ENCODE results near the gene WDR54. TPM values are rescaled to one million over a fixed set of nuclear protein-coding genes. Genes with fewer than 3 reads are reported as not detected.

Gene WDR54
- total and polyA plus RNA-seq, 2 donors (not counting 3 experiments of a cell fraction or from before 2014, with no cell fraction given) = 21.7 to 46.3 TPM

DNA sequence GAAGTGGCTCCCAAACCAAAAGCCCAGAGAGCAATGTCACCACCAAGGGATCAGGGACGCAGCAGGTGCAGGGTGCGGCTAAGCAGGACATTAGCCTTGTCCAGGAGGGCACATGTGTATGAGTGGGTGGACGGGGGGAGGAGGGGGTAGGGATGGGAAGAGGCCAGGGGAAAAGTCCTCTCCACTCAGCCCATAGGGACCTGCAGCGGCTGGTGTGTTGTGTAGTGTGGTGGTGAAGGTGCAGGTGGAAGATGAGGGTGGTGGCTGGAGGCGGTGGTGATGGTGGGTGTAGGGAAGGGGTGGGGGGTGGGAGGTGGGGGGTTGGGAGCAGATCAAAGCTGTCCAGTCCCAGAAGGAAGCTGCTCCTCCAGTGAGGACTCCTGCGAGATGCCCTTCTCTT lies 3.8 kb upstream of the WDR54 start:
- TF ChIP-seq, protein P1, sequence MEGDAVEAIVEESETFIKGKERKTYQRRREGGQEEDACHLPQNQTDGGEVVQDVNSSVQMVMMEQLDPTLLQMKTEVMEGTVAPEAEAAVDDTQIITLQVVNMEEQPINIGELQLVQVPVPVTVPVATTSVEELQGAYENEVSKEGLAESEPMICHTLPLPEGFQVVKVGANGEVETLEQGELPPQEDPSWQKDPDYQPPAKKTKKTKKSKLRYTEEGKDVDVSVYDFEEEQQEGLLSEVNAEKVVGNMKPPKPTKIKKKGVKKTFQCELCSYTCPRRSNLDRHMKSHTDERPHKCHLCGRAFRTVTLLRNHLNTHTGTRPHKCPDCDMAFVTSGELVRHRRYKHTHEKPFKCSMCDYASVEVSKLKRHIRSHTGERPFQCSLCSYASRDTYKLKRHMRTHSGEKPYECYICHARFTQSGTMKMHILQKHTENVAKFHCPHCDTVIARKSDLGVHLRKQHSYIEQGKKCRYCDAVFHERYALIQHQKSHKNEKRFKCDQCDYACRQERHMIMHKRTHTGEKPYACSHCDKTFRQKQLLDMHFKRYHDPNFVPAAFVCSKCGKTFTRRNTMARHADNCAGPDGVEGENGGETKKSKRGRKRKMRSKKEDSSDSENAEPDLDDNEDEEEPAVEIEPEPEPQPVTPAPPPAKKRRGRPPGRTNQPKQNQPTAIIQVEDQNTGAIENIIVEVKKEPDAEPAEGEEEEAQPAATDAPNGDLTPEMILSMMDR (IDR thresholded peaks at IDR 0.05; ENCODE audit: extremely low read depth in 1 of 2, insufficient read depth in 1 of 2, low read depth in 1 of 2, low read length in 2 of 2) = no peak
- TF ChIP-seq POLR2AphosphoS5 (IDR thresholded peaks at IDR 0.05; ENCODE audit: insufficient read depth, low read depth, low read length) (no peak), EZH2 (IDR thresholded peaks at IDR 0.05; ENCODE audit: borderline replicate concordance, low read depth, low read length, severe bottlenecking) (no peak)
- Histone ChIP-seq H3K79me2 (ENCODE audit: control insufficient read depth, insufficient read depth, low read length) (no peaks in the 10 kb centered on the region), H3K9ac (replicated peaks; ENCODE audit: extremely low read depth, insufficient read depth, low read length) (no peak overlapping the region), H3K9me3 (replicated peaks; ENCODE audit: control insufficient read depth, insufficient read depth, low read length) (no peaks in the 10 kb centered on the region), H3K9me1 (replicated peaks; ENCODE audit: control insufficient read depth, extremely low read depth, insufficient read depth, low read length) (no peaks in the 10 kb centered on the region), H2AFZ (ENCODE audit: low read depth, low read length) (no peak overlapping the region), H3K27ac (ENCODE audit: insufficient read depth, low read depth, low read length) (no peak overlapping the region), H3K4me2 (ENCODE audit: insufficient read depth, low read length) (no peak overlapping the region), H3K4me3 (replicated peaks in 1 of 3; ENCODE audit: insufficient read depth in 1 of 3, low read depth in 1 of 3, low read length in 3 of 3) (no peak overlapping the region), H3K4me1 (ENCODE audit: control insufficient read depth, extremely low read depth, insufficient read depth, low read length) (peaks cover 15% of the 10 kb centered on the region), H3K36me3 (ENCODE audit: control insufficient read depth in 2 of 2, extremely low read depth in 1 of 2, insufficient read depth in 2 of 2, low read length in 2 of 2) (no peaks in the 10 kb centered on the region), H3K27me3 (ENCODE audit: control insufficient read depth in 2 of 2, insufficient read depth in 2 of 2, low read length in 2 of 2) (peaks cover 30 to 41% of the 10 kb centered on the region in 2 experiments), H4K20me1 (replicated peaks; ENCODE audit: control insufficient read depth, extremely low read depth, insufficient read depth, low read length) (no peaks in the 10 kb centered on the region)
- CTCF ChIA-PET = interaction anchor here (1.7 kb wide), 1 partner anchor 26 kb away, joined by 5 read pairs; no protein-coding TSS in a partner anchor
- intact Hi-C loops (cut with micrococcal nuclease) = no loop called here
- DNase-seq (ENCODE audit: low read depth, low spot score) (no peak), FAIRE-seq (no peak)
- dilution Hi-C loops (cut with MboI; ENCODE audit: extremely low pct_ligation_motif_present, low sequenced_read_pairs) = no loop called here
- BruUV-seq (replicated peaks) = no TSS peak
- POLR2A ChIA-PET = no interaction called here

DNA sequence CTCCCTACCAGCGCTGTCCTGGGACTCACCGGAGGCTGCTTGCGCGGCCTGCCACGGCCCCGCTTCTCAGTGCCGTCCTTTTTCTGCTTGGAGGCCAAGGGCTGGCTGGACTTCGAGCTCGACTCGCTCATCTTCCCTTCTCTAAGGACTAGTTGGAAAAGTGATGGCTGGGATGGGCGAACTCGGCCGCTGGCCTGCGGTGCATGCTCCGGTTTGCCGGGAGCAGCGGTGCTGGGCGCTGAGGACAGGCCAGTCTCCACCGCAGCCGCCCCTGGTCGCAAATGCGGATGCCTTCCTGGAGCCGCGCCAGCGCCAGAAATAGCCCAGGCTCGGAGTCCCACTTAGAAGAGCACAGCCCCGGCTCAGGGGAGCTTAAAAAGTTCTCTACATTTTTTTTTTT lies 3.2 kb upstream of the WDR54 start:
- Histone ChIP-seq H3K27me3 (ENCODE audit: control insufficient read depth in 2 of 2, insufficient read depth in 2 of 2, low read length in 2 of 2) (peaks cover 30 to 37% of the 10 kb centered on the region in 2 experiments), H3K4me1 (ENCODE audit: control insufficient read depth, extremely low read depth, insufficient read depth, low read length) (peaks cover 15% of the 10 kb centered on the region), H2AFZ (ENCODE audit: low read depth, low read length) (no peak overlapping the region), H3K9me3 (replicated peaks; ENCODE audit: control insufficient read depth, insufficient read depth, low read length) (no peaks in the 10 kb centered on the region), H3K9me1 (replicated peaks; ENCODE audit: control insufficient read depth, extremely low read depth, insufficient read depth, low read length) (no peaks in the 10 kb centered on the region), H3K4me3 (replicated peaks in 1 of 3; ENCODE audit: insufficient read depth in 1 of 3, low read depth in 1 of 3, low read length in 3 of 3) (no peak overlapping the region), H4K20me1 (replicated peaks; ENCODE audit: control insufficient read depth, extremely low read depth, insufficient read depth, low read length) (no peaks in the 10 kb centered on the region), H3K27ac (ENCODE audit: insufficient read depth, low read depth, low read length) (no peak overlapping the region), H3K36me3 (ENCODE audit: control insufficient read depth in 2 of 2, extremely low read depth in 1 of 2, insufficient read depth in 2 of 2, low read length in 2 of 2) (no peaks in the 10 kb centered on the region), H3K9ac (replicated peaks; ENCODE audit: extremely low read depth, insufficient read depth, low read length) (no peak overlapping the region), H3K4me2 (ENCODE audit: insufficient read depth, low read length) (no peak overlapping the region), H3K79me2 (ENCODE audit: control insufficient read depth, insufficient read depth, low read length) (no peaks in the 10 kb centered on the region)
- TF ChIP-seq GATA2 (IDR thresholded peaks at IDR 0.05; ENCODE audit: insufficient read depth, insufficient read length, low read depth, low read length) (no peak), JUN (IDR thresholded peaks at IDR 0.05; ENCODE audit: borderline replicate concordance, insufficient read depth, insufficient read length, low read depth) (no peak), FOS (IDR thresholded peaks at IDR 0.05; ENCODE audit: borderline replicate concordance, insufficient read depth, low read length) (no peak), EZH2 (IDR thresholded peaks at IDR 0.05; ENCODE audit: borderline replicate concordance, low read depth, low read length, severe bottlenecking) (no peak), POLR2AphosphoS5 (IDR thresholded peaks at IDR 0.05; ENCODE audit: insufficient read depth, low read depth, low read length) (no peak), MYC (IDR thresholded peaks at IDR 0.05; ENCODE audit: low read depth, low read length) (no peak), POLR2A (IDR thresholded peaks at IDR 0.05; ENCODE audit: low read depth, low read length) (no peak)
- TF ChIP-seq, protein P1 (IDR thresholded peaks at IDR 0.05; ENCODE audit: extremely low read depth in 1 of 2, insufficient read depth in 1 of 2, low read depth in 1 of 2, low read length in 2 of 2) = no peak
- TF ChIP-seq, protein P2, sequence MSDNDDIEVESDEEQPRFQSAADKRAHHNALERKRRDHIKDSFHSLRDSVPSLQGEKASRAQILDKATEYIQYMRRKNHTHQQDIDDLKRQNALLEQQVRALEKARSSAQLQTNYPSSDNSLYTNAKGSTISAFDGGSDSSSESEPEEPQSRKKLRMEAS (IDR thresholded peaks at IDR 0.05; ENCODE audit: insufficient read depth, insufficient read length) = no peak
- dilution Hi-C loops (cut with MboI; ENCODE audit: extremely low pct_ligation_motif_present, low sequenced_read_pairs) (no loop called here), intact Hi-C loops (cut with micrococcal nuclease) (no loop called here)
- FAIRE-seq (no peak), DNase-seq (ENCODE audit: low read depth, low spot score) (no peak)
- no TSS peak for BruUV-seq (replicated peaks)
- POLR2A ChIA-PET = no interaction called here
- CTCF ChIA-PET = interaction anchor here (0.7 to 1.7 kb wide), 2 partner anchors 27 to 34 kb away, joined by 3 to 5 read pairs; no protein-coding TSS in a partner anchor
